LNCAP (cell line): Measurements from ENCODE around the gene PPARA.

Experiments
- CTCF ChIP-seq: fragments of 450-650 bp; IDR thresholded peaks from 2 replicates; pipeline ENCODE4 v1.5.1; 2017; ENCODE audit warnings: mild to moderate bottlenecking

The PPARA gene

GRCh38 chr22:46287873-46288751 is 137.8 kb downstream of the PPARA start:
- no peak for TF ChIP-seq CTCF

GRCh38 chr22:46288846-46289243 is 138.5 kb downstream of the PPARA start:
- no peak for TF ChIP-seq CTCF

GRCh38 chr22:46289244-46289891 is 139.0 kb downstream of the PPARA start:
- TF ChIP-seq CTCF = no peak

- no peak for TF ChIP-seq CTCF
These were observed 140.0 kb downstream of the PPARA start for GRCh38 chr22:46290121-46290842.

- no peak for TF ChIP-seq CTCF
These were observed 140.8 kb downstream of the PPARA start for GRCh38 chr22:46290843-46291785.

- no peak for TF ChIP-seq CTCF
These were observed 141.8 kb downstream of the PPARA start for GRCh38 chr22:46292173-46292572.

GRCh38 chr22:46292732-46293131 is 142.4 kb downstream of the PPARA start:
- TF ChIP-seq CTCF = no peak
